Thyroid gland (tissue), 4 donors: ENCODE data around the gene POC1B. TPM values are rescaled to one million over a fixed set of nuclear protein-coding genes. Genes with fewer than 3 reads are reported as not detected.

ENCODE experiments used
- DNase-seq, 2 donors: peaks; one replicate each; pipeline ENCODE4 v3.0.0-alpha.2; 2019
- H3K27ac ChIP-seq, 3 donors: fragments of 200-600 bp; sonication (generic); 1 replicate in 2 of 3; 2 replicates in 1 of 3; pipeline ENCODE4 v1.5.1; 2016 to 2019; ENCODE audit warnings: mild to moderate bottlenecking in 1 of 3, moderate library complexity in 1 of 3
- H3K27me3 ChIP-seq: fragments of 200-600 bp; sonication (generic); one replicate; pipeline ENCODE4 v1.5.1; 2019
- H3K36me3 ChIP-seq, 2 donors: fragments of 200-600 bp; sonication (generic); one replicate each; pipeline ENCODE4 v1.5.1; 2016 to 2019
- H3K4me1 ChIP-seq, 2 donors: fragments of 200-600 bp; sonication (generic); one replicate each; pipeline ENCODE4 v1.5.1; 2017 to 2019
- H3K4me3 ChIP-seq, 3 donors: fragments of 200-600 bp; sonication (generic); replicated peaks in 1 of 3; 1 replicate in 2 of 3; 2 replicates in 1 of 3; pipeline ENCODE4 v1.5.1; 2016; ENCODE audit warnings: mild to moderate bottlenecking in 1 of 3
- H3K9me3 ChIP-seq: fragments of 200-600 bp; sonication (generic); one replicate; pipeline ENCODE4 v1.5.1; 2017
- POLR2A ChIP-seq, 2 donors: fragments of 450-650 bp; IDR thresholded peaks; one replicate each; pipeline ENCODE4 v1.6.1; 2017; ENCODE audit warnings: antibody characterized with exemption in 2 of 2, mild to moderate bottlenecking in 2 of 2, moderate library complexity in 1 of 2
- WGBS, 2 donors: methylation state at CpG; one replicate each; pipeline ENCODE4 v1.1.5; 2017; 5-methylcytosine and 5-hydroxymethylcytosine counted together
- intact Hi-C: fragments of 100-400 bp; cut with DNase I; formaldehyde crosslinking; loops from one replicate; pipeline ENCODE4 v1.15.1; 2023
- total RNA-seq, 4 donors: library from RNA; depleted of rRNA; stranded (reverse); fragments of >200 nt; gene quantifications; one replicate each; pipeline ENCODE4 v1.2.3, GENCODE V29; 2016
- TF ChIP-seq, protein P1 (sequence below), 6 experiments: fragments of 200-600 bp in 3 of 6; fragments of 450-650 bp in 3 of 6; sonication (generic) in 3 of 6; IDR thresholded peaks; one replicate each; pipeline ENCODE4 v1.5.1; 2016 to 2019; ENCODE audit warnings: antibody characterized with exemption in 6 of 6, mild to moderate bottlenecking in 2 of 6, inconsistent platforms in 1 of 6, moderate library complexity in 1 of 6

The POC1B gene
- total RNA-seq, 4 donors from 2014 or later, result 21.2 to 38.3 (median 27.2) TPM

DNA sequence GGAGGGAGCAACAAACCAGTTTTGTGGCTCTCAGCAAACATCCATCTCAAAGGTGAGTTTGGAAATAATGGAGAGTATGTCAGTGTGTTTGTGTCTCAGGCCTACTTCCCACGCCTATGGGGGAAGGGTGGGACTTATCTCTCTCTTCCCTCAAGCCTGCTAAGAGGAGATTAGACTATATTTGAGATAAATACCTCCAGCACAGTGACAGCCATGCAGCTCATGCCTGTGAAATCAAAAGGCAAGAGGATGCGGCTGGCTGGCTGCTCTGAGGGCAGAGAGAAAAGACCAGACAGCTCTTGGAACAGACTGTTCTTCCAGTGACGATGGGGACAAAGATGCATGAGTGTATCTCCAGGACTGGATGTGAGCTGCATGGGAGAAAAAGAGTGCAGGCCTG, 14.7 kb upstream of the POC1B start:
- H3K27ac ChIP-seq, result no peak overlapping the region
- no peak for TF ChIP-seq POLR2A (IDR thresholded peaks at IDR 0.05)
- TF ChIP-seq, protein P1, sequence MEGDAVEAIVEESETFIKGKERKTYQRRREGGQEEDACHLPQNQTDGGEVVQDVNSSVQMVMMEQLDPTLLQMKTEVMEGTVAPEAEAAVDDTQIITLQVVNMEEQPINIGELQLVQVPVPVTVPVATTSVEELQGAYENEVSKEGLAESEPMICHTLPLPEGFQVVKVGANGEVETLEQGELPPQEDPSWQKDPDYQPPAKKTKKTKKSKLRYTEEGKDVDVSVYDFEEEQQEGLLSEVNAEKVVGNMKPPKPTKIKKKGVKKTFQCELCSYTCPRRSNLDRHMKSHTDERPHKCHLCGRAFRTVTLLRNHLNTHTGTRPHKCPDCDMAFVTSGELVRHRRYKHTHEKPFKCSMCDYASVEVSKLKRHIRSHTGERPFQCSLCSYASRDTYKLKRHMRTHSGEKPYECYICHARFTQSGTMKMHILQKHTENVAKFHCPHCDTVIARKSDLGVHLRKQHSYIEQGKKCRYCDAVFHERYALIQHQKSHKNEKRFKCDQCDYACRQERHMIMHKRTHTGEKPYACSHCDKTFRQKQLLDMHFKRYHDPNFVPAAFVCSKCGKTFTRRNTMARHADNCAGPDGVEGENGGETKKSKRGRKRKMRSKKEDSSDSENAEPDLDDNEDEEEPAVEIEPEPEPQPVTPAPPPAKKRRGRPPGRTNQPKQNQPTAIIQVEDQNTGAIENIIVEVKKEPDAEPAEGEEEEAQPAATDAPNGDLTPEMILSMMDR (IDR thresholded peaks at IDR 0.05), result no peak
- H3K27me3 ChIP-seq, result no peaks in the 10 kb centered on the region
- H3K9me3 ChIP-seq, result no peaks in the 10 kb centered on the region
- DNase-seq, result no peak
- no peak overlapping the region for H3K4me3 ChIP-seq
- peaks cover 23 to 30% of the 10 kb centered on the region in 2 donors for H3K4me1 ChIP-seq
- intact Hi-C loops, result no loop called here
- WGBS, 2 donors, result 81 to 94% methylated on average over 3 of the region's 3 CpGs
- H3K36me3 ChIP-seq, result no peaks in the 10 kb centered on the region

DNA sequence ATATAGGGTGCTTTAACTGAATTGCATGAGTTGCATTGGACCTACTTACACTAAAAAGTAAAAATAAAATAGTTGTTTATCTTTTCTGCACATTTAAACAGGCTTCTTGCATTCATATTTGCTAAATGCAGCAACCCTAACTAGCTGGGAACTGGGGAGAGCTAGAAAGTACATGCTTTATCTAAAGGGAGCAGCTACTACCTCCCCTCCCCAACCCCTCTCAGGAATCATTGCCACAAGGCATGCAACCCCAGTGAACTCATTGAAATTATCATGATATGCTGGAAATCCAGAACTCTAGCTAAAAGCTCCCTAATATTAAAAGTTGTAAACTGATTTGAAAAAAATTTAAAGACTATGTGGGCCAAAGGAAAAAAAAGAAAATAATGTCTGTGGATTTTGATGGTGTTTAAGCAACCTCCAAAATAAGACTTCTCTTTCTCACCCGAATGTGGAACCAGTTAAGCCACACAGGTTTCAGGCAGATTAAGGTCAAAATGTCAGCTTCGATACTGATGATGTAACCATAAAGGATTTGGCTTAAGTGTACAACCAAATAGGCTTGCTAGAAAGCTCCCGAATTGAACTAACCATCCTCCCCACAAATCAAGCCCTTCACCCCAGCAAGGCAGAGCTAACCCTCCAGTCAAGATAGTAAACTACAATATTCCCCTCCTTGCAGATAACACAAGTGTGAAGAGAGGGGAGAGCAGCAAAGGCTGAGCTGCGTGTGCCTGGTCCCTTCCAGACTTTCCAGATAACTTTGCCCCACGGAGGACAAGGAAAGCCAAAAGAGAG, 13.8 kb upstream of the POC1B start:
- H3K9me3 ChIP-seq, result no peaks in the 10 kb centered on the region
- WGBS, 2 donors, result 85 to 88% methylated on average over 5 of the region's 5 CpGs
- peaks cover 13 to 20% of the 10 kb centered on the region in 2 donors for H3K4me1 ChIP-seq
- DNase-seq, result no peak
- TF ChIP-seq, protein P1 (IDR thresholded peaks at IDR 0.05), result no peak
- no peak for TF ChIP-seq POLR2A (IDR thresholded peaks at IDR 0.05)
- H3K27ac ChIP-seq, result no peak overlapping the region
- H3K4me3 ChIP-seq, result no peak overlapping the region
- intact Hi-C loops, result no loop called here
- H3K27me3 ChIP-seq, result no peaks in the 10 kb centered on the region
- H3K36me3 ChIP-seq, result no peaks in the 10 kb centered on the region

DNA sequence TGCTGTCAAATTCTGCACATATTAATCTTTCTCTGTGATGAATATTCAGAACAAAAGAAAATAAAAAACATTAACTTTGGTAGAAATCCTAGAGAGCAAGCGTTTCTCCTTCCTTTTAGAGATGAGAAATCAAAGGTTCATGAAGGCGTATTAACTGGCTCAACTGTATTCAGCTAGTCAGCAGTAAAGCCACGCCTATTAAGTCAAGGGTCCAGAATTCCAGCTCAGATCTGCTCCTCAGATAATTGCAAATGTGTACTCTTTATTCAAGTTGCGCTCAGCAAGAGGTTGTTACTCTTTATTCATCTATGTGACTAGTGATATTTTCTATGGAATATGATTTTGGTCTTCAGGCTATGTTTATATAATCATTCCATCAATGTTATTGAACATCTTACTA, 13.1 kb upstream of the POC1B start:
- H3K4me3 ChIP-seq, result no peak overlapping the region
- H3K4me1 ChIP-seq, result peaks cover 9 to 13% of the 10 kb centered on the region in 2 donors
- H3K27ac ChIP-seq, result no peak overlapping the region
- no peaks in the 10 kb centered on the region for H3K9me3 ChIP-seq
- H3K27me3 ChIP-seq, result no peaks in the 10 kb centered on the region
- intact Hi-C loops, result no loop called here
- H3K36me3 ChIP-seq, result no peaks in the 10 kb centered on the region
- TF ChIP-seq, protein P1 (IDR thresholded peaks at IDR 0.05), result no peak
- no peak for TF ChIP-seq POLR2A (IDR thresholded peaks at IDR 0.05)
- WGBS, 2 donors, result 88 to 95% methylated on average over 4 of the region's 4 CpGs
- no peak for DNase-seq

DNA sequence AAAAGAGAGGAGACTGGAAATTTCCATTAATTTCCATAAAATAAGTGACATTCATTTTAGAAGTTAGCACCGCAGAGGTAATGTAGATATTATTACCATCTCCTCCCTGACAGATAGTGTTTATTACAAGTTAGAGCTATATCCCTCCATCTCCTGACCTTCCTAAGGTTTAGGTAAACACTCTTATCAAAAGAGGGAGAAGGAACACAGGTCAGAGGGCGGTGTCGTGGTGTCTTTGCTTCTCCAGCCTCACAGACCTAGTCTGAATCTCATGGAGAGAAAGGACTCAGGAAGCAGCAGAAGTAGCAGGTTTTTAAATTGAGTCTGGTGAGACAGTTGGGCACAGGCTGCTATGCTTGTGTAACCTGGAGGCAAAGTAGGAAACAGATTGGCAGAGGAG, 11.5 kb upstream of the POC1B start:
- 88 to 94% methylated on average over 3 of the region's 3 CpGs for WGBS, 2 donors
- Histone ChIP-seq H3K27me3 (no peaks in the 10 kb centered on the region), H3K9me3 (no peaks in the 10 kb centered on the region), H3K36me3 (no peaks in the 10 kb centered on the region), H3K4me1 (no peaks in the 10 kb centered on the region), H3K27ac (no peak overlapping the region), H3K4me3 (no peak overlapping the region)
- TF ChIP-seq, protein P1 (IDR thresholded peaks at IDR 0.05), result no peak
- TF ChIP-seq POLR2A (IDR thresholded peaks at IDR 0.05), result no peak
- no peak for DNase-seq
- intact Hi-C loops, result no loop called here

DNA sequence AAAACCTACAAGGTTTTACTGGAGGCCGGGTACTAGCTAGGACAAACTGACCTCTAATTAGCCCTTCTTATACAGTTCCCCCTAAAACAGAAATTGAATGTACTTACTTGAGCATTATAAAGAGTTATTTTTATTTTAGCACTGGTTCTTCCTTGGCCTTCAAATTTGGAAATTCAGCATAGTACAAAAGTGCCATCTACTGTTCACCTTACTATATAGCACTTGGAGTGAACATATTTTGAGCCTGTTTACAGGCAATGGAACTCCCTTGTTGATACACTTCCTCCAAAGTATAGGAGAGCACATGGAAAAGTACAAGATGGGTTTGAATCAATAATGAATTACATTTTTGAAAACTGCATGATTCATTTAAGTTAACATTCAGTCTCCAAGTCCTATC, 3.9 kb upstream of the POC1B start:
- intact Hi-C loops, result loop anchor here (5.0 kb wide), 2 partner anchors 57 to 512 kb away; no protein-coding TSS in a partner anchor
- 53 to 55% methylated on average over 1 of the region's 1 CpG for WGBS, 2 donors

More for the DNA sequence above, 3.9 kb upstream of the POC1B start:
- no peaks in the 10 kb centered on the region for H3K9me3 ChIP-seq
- H3K27ac ChIP-seq, result no peak overlapping the region
- peaks cover 6 to 10% of the 10 kb centered on the region in 2 donors for H3K4me1 ChIP-seq
- H3K27me3 ChIP-seq, result no peaks in the 10 kb centered on the region
- no peak for DNase-seq
- H3K36me3 ChIP-seq, result no peaks in the 10 kb centered on the region
- no peak overlapping the region for H3K4me3 ChIP-seq
- TF ChIP-seq, protein P1 (IDR thresholded peaks at IDR 0.05), result peak in 5 of 6 experiments; percentile 29 to 72 (median 62)
- TF ChIP-seq POLR2A (IDR thresholded peaks at IDR 0.05), result no peak
